Measurements from ENCODE around the gene SND1.

DNA sequence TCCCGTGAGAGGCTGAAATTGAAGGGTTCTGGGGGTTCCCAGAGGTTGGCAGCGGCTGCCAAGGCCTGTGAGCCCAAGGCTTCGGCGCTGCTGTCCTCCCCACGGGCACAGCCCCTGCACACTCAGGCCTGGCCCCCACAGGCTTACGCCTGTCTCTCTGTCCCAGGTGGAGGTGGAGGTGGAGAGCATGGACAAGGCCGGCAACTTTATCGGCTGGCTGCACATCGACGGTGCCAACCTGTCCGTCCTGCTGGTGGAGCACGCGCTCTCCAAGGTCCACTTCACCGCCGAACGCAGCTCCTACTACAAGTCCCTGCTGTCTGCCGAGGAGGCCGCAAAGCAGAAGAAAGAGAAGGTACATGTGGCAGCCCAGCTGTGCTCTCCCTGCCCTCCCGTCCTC lies 422.3 kb downstream of the SND1 start:
- TF ChIP-seq, protein P1, sequence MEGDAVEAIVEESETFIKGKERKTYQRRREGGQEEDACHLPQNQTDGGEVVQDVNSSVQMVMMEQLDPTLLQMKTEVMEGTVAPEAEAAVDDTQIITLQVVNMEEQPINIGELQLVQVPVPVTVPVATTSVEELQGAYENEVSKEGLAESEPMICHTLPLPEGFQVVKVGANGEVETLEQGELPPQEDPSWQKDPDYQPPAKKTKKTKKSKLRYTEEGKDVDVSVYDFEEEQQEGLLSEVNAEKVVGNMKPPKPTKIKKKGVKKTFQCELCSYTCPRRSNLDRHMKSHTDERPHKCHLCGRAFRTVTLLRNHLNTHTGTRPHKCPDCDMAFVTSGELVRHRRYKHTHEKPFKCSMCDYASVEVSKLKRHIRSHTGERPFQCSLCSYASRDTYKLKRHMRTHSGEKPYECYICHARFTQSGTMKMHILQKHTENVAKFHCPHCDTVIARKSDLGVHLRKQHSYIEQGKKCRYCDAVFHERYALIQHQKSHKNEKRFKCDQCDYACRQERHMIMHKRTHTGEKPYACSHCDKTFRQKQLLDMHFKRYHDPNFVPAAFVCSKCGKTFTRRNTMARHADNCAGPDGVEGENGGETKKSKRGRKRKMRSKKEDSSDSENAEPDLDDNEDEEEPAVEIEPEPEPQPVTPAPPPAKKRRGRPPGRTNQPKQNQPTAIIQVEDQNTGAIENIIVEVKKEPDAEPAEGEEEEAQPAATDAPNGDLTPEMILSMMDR (IDR thresholded peaks at IDR 0.05; ENCODE audit: insufficient read depth, low read length, poor library complexity, severe bottlenecking), result no peak
- no peak for TF ChIP-seq EZH2phosphoT487 (conservative IDR thresholded peaks at IDR 0.05; ENCODE audit: low read length)

All from SU-DHL-6 (cell line).